Endothelial cell of umbilical vein (primary cell): ENCODE measurements around the gene ZCWPW2. TPM values are rescaled to one million over a fixed set of nuclear protein-coding genes. Genes with fewer than 3 reads are reported as not detected.

Experiments
- BruUV-seq: library from RNA; stranded (reverse); fragments of 400-500 nt; replicated peaks from 2 replicates; lab custom pipeline; 2021; lab: Mats Ljungman, UMichigan
- CTCF ChIA-PET: fragments of 300-600, 350-600 bp; sonication (Branson Sonifier 250); formaldehyde crosslinking; loops from one replicate; lab custom pipeline; 2021; ENCODE audit warnings: antibody characterized with exemption, inconsistent platforms; lab: Charles Lee
- POLR2A ChIA-PET: fragments of 300-600, 350-600 bp; sonication (Branson Sonifier 250); formaldehyde crosslinking; loops from one replicate; lab custom pipeline; 2021; ENCODE audit warnings: antibody characterized with exemption, inconsistent platforms; lab: Charles Lee
- DNase-seq: peaks from one replicate; pipeline ENCODE4 v3.0.0-alpha.2; 2011; ENCODE audit warnings: low read depth, low spot score
- FAIRE-seq: peaks from 2 replicates; lab custom pipeline; 2011; peaks lifted over from hg19 to GRCh38; lab: Jason Lieb, UNC
- H2AFZ ChIP-seq: 2 replicates; pipeline ENCODE4 v1.6.0; 2012; ENCODE audit warnings: low read depth, low read length, control low read depth, inconsistent platforms
- H3K27ac ChIP-seq: 2 replicates; pipeline ENCODE4 v1.5.1; 2011; ENCODE audit warnings: low read depth, mild to moderate bottlenecking, control low read depth, low read length, moderate library complexity; ENCODE audit not compliant: insufficient read depth
- H3K27me3 ChIP-seq, 2 experiments: 2 replicates each; pipeline versions ENCODE4 v1.6.0 to v1.6.1; 2011; ENCODE audit warnings: low read length in 2 of 2, mixed read lengths in 1 of 2; ENCODE audit not compliant: control insufficient read depth in 2 of 2, insufficient read depth in 2 of 2
- H3K36me3 ChIP-seq, 2 experiments: 2 replicates in 1 of 2; 3 replicates in 1 of 2; pipeline ENCODE4 v1.5.1; 2011; ENCODE audit warnings: low read length in 2 of 2, mild to moderate bottlenecking in 1 of 2, moderate library complexity in 1 of 2; ENCODE audit not compliant: control insufficient read depth in 2 of 2, insufficient read depth in 2 of 2; ENCODE audit errors: extremely low read depth in 1 of 2
- H3K4me1 ChIP-seq: 3 replicates; pipeline ENCODE4 v1.5.1; 2011; ENCODE audit warnings: mild to moderate bottlenecking, low read length; ENCODE audit not compliant: control insufficient read depth, insufficient read depth; ENCODE audit errors: extremely low read depth
- H3K4me2 ChIP-seq: 2 replicates; pipeline ENCODE4 v1.6.1; 2011; ENCODE audit warnings: low read length, control low read depth, mixed read lengths; ENCODE audit not compliant: insufficient read depth
- H3K4me3 ChIP-seq, 3 experiments: fragments of 200-600 bp in 1 of 3; sonication (generic), shearing (Covaris generic) in 1 of 3; replicated peaks in 1 of 3; 2 replicates each; pipeline ENCODE4 v1.5.1; 2011 to 2016; ENCODE audit warnings: control low read depth in 3 of 3, low read length in 3 of 3, mild to moderate bottlenecking in 2 of 3, inconsistent platforms in 1 of 3, low read depth in 1 of 3, moderate library complexity in 1 of 3; ENCODE audit not compliant: insufficient read depth in 1 of 3
- H3K79me2 ChIP-seq: 2 replicates; pipeline ENCODE4 v1.6.0; 2012; ENCODE audit warnings: low read length, inconsistent platforms; ENCODE audit not compliant: control insufficient read depth, insufficient read depth
- H3K9ac ChIP-seq: replicated peaks from 2 replicates; pipeline ENCODE3; 2011; ENCODE audit warnings: low read length, control low read depth; ENCODE audit not compliant: insufficient read depth; ENCODE audit errors: extremely low read depth
- H3K9me1 ChIP-seq: replicated peaks from 3 replicates; pipeline ENCODE4 v1.6.0; 2011; ENCODE audit warnings: mild to moderate bottlenecking, low read length; ENCODE audit not compliant: control insufficient read depth, insufficient read depth; ENCODE audit errors: extremely low read depth
- H3K9me3 ChIP-seq: replicated peaks from 2 replicates; pipeline ENCODE4 v1.5.1; 2012; ENCODE audit warnings: low read length, inconsistent platforms; ENCODE audit not compliant: control insufficient read depth, insufficient read depth
- H4K20me1 ChIP-seq: replicated peaks from 2 replicates; pipeline ENCODE3; 2011; ENCODE audit warnings: mild to moderate bottlenecking, low read length; ENCODE audit not compliant: control insufficient read depth, insufficient read depth; ENCODE audit errors: extremely low read depth
- CTCF ChIP-seq, 2 donors: IDR thresholded peaks; 1 replicate in 1 of 2; 2 replicates in 1 of 2; pipeline ENCODE4 v1.5.1; 2011; ENCODE audit warnings: low read length in 2 of 2, mild to moderate bottlenecking in 2 of 2, moderate library complexity in 2 of 2, control low read depth in 1 of 2, inconsistent platforms in 1 of 2, low read depth in 1 of 2; ENCODE audit not compliant: insufficient read depth in 1 of 2; ENCODE audit errors: extremely low read depth in 1 of 2
- EZH2 ChIP-seq: IDR thresholded peaks from 2 replicates; pipeline ENCODE4 v1.6.1; 2012; ENCODE audit warnings: borderline replicate concordance, low read depth, mild to moderate bottlenecking, moderate library complexity, low read length, inconsistent platforms; ENCODE audit not compliant: severe bottlenecking
- FOS ChIP-seq: IDR thresholded peaks from 2 replicates; pipeline ENCODE4 v1.6.1; 2011; ENCODE audit warnings: mild to moderate bottlenecking, low read length, moderate library complexity, borderline replicate concordance; ENCODE audit not compliant: insufficient read depth
- GATA2 ChIP-seq: IDR thresholded peaks from 2 replicates; pipeline ENCODE4 v1.7.0; 2011; ENCODE audit warnings: low read depth, mild to moderate bottlenecking, moderate library complexity, mixed read lengths, low read length; ENCODE audit not compliant: insufficient read length, insufficient read depth
- JUN ChIP-seq: IDR thresholded peaks from 2 replicates; pipeline ENCODE4 v1.6.1; 2011; ENCODE audit warnings: borderline replicate concordance, low read depth; ENCODE audit not compliant: insufficient read length, insufficient read depth
- MAX ChIP-seq: IDR thresholded peaks from 2 replicates; pipeline ENCODE4 v1.6.1; 2011; ENCODE audit not compliant: insufficient read depth, insufficient read length
- MYC ChIP-seq: IDR thresholded peaks from one replicate; pipeline ENCODE4 v1.6.1; 2011; ENCODE audit warnings: mild to moderate bottlenecking, low read depth, low read length
- POLR2A ChIP-seq: IDR thresholded peaks from 2 replicates; pipeline ENCODE4 v1.6.1; 2012; ENCODE audit warnings: low read depth, mild to moderate bottlenecking, control low read depth, low read length
- POLR2AphosphoS5 ChIP-seq: IDR thresholded peaks from 2 replicates; pipeline ENCODE4 v1.6.1; 2012; ENCODE audit warnings: low read depth, mild to moderate bottlenecking, control low read depth, low read length, moderate library complexity; ENCODE audit not compliant: insufficient read depth
- dilution Hi-C: fragments of 300-500 bp; cut with MboI; formaldehyde crosslinking; loops from one replicate; pipeline ENCODE4 v1.15.0; 2019; ENCODE audit warnings: low sequenced_read_pairs; ENCODE audit not compliant: extremely low pct_ligation_motif_present
- intact Hi-C: fragments of 100-400 bp; cut with micrococcal nuclease; formaldehyde crosslinking; loops from one replicate; pipeline ENCODE4 v1.10.0; 2022
- polyA plus RNA-seq, 4 experiments: library from polyadenylated mRNA; depleted of rRNA in 3 of 4; stranded (reverse) in 3 of 4; unstranded in 1 of 4; fragments of >200 nt; gene quantifications; 2 replicates each; pipeline versions ENCODE4 v1.2.1 to v1.2.3, GENCODE V29; 2011 to 2012; ENCODE audit warnings: missing spikeins in 1 of 4
- total RNA-seq: library from RNA; stranded (reverse); gene quantifications from 2 replicates; pipeline ENCODE4 v1.2.3, GENCODE V29; 2021

ZCWPW2 gene
- total and polyA plus RNA-seq, 2 donors (not counting 3 experiments of a cell fraction or from before 2014, with no cell fraction given): 0.04 to 0.40 TPM

GRCh38 chr3:28574036-28574435 lies 225.5 kb downstream of the ZCWPW2 start:
- Histone ChIP-seq H3K9me3 (no peaks in the 10 kb centered on the region), H4K20me1 (no peaks in the 10 kb centered on the region), H3K9ac (no peak overlapping the region), H3K27me3 (peaks cover 26 to 59% of the 10 kb centered on the region in 2 experiments), H2AFZ (no peak overlapping the region), H3K4me3 (no peak overlapping the region), H3K36me3 (no peaks in the 10 kb centered on the region), H3K27ac (no peak overlapping the region), H3K9me1 (no peaks in the 10 kb centered on the region), H3K4me2 (no peak overlapping the region), H3K79me2 (no peaks in the 10 kb centered on the region), H3K4me1 (peaks cover 2% of the 10 kb centered on the region)
- DNase-seq (no peak), FAIRE-seq (no peak)
- BruUV-seq: no TSS peak
- intact Hi-C loops: no loop called here
- TF ChIP-seq MYC: no peak
- no peak for TF ChIP-seq GATA2
- TF ChIP-seq MAX: no peak
- no peak for TF ChIP-seq JUN
- no peak for TF ChIP-seq POLR2AphosphoS5
- no peak for TF ChIP-seq FOS
- TF ChIP-seq EZH2: no peak
- no peak for TF ChIP-seq CTCF (IDR thresholded peaks at IDR 0.05; ENCODE audit: extremely low read depth in 1 of 2, insufficient read depth in 1 of 2, low read depth in 1 of 2, low read length in 2 of 2)
- TF ChIP-seq POLR2A: no peak
- CTCF ChIA-PET: no interaction called here
- POLR2A ChIA-PET: no interaction called here
- dilution Hi-C loops: no loop called here
